HG03280 (cell line): ENCODE measurements around the gene ERFL.
"Not testable (repeated sequence)": the region's sequence is repeated elsewhere in the genome, so short reads cannot be mapped to it uniquely, and the experiment has no call there.

ENCODE experiments used
- ATAC-seq: cut with Tn5 transposase; IDR thresholded peaks from one replicate; pipeline ENCODE4 v1.9.1; 2021; ENCODE audit warnings: mild to moderate bottlenecking, moderate library complexity; ENCODE audit not compliant: unreplicated experiment

Gene ERFL

GRCh38 chr19:41879670-41880328 lies 48.5 kb downstream of the ERFL start:
- no peak for ATAC-seq

GRCh38 chr19:41879080-41879479 lies 49.2 kb downstream of the ERFL start:
- no peak for ATAC-seq

DNA sequence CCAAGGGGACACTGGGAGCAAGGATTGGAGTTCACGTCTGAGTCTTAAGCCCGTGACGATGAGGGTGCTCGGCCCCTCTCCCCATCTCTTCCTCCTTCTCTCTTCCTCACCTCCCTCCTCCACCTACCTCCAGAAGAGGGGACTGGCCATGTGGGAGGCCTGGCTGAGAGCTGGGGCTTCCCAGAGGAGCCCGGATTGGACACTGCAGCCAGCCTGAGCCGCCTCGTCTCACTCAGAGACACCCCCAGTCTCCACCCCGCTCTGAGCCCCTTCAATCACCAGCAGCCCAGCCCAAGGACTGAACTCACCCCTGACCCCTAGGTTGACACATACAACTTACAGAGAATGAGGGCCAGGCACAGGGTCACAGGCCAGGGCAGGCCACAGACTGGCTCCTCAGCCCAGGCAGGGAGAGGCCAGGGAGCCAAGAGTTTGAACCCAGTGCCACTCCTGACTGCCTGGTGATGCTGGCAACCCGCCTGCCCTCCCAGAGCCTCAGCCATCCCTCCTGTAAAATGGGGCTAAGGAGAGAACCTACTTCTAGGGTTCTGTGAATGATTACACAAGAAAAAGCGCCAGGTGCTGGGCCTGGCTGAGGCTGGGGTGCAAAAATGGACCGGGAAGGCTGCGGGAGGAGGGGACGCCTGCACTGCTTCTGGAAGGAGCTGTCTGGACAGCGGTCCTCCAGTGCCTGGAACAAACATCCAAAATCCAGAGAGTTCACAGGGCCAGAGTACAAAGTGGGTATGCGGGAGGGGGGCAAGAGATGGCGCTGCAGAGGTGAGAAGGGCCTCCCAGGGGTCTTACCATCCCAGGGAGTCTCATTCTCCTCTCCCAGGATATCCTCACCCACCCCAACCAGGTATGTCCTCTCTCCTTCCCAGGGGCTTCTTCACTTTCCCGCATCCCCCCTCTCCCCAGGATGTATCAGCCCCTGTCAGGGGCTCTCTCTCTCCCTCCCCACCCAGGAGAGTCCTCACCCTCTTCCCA lies 50.0 kb downstream of the ERFL start:
- ATAC-seq = no peak

DNA sequence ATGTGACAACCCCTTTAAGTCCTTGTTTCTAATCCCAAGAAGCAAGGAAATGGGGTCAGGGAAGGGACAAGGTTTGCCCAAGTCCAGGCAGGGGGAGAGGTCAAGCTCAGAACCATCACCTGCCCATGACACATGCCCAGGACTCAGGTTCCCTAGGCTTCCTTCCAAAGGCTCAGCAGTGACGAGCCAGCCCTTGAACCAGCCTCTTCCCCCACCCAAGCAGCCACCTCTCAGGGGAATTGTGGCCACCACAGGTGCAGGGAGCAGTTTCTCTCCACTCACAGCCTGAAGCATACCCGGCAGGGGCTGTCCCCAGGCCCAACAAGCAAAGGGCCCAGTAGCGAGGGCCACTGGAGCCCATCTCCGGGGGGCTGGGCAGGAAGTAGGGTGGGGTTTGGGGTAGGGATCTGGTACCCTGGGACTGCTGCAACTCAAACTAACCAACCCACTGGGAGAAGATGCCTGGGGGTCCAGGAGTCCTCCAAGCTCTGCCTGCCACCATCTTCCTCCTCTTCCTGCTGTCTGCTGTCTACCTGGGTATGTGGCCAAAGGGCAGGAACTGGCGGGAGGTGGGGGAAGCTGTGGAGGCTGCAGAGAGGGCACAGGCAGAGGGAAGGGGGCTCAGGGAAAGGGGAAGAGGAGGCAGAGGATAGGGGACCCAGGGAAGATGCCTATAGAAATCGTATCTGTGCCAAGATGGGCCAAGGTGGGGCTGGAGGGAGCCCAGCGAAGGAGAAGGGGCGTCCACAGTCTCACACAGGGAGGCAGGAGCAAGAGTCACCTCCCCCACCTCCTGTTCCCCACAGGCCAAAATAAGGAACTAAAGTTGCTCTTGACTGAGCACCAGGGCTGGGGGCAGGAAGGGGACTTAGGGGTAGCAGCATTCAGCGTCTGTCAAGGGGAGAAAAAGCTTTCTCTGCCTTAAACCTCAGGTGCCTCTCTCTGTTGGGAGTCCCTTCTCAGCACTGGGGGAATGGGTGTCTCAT lies 51.1 kb downstream of the ERFL start, which contains the start of gene CD79A:
TSS of gene CD79A (plus strand) at position 433 of the 986 bp plus-strand sequence. CDS start at position 459, 26 bp downstream.
- peak; percentile 55 for ATAC-seq

GRCh38 chr19:41875973-41876372 lies 52.3 kb downstream of the ERFL start:
- ATAC-seq = not testable (repeated sequence)

- ATAC-seq = no peak
Measured at GRCh38 chr19:41872775-41873647, 55.2 kb downstream of the ERFL start.

DNA sequence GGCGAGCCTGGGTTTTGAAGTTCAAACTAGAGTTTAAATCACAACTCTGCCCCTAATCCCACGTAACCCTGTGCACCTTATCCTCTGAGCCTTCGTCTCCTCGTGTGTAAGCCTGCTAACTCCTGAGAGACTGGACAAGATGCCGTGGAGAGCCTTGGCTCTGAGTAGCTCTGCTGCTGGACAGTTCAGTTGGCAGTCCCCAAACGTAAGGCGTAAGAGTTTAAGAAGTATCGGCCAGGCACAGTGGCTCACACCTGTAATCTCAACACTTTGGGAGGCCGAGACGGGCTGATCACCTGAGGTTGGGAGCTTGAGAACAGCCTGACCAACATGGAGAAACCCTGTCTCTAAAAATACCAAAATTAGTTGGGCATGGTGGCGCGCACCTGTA lies 55.9 kb downstream of the ERFL start:
- no peak for ATAC-seq

DNA sequence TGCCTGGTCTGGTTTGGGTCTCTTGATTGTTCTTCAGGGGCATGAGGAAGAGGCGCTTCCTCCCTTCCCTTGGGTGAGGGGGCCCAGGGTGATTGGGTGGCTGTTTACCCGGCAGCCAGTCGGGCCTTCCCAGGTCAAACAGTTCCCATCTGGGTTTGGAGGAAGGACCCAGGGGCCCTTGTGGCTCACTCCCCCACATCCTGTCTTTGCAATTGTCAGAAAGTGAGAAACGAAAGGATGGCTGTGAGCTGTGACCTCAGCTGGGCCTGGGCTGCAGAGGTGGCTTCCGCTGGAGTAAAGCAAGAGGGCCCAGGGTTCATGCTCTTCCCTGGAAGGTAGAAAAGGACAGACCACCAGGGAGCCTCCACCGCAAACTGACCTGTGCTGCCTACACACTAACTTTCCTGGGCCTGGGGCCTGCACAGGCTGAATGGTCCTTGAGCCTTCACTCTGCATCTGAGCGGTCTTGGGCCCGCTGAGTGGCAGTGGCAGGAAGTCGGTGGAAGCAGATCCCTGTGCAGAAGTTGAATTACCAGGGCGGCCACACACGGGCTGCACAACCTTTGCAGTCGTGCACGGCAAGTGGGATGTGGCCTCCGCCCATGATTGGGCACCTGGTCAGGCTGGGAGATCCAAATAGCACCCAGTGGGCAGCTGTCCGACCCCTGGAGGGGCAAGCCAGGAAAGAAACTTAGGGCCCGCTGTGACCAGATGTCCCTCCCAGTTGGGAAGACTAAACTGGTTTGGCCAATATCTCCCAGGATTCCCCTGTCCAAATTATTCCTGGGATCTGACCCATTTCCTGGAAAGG lies 56.5 kb downstream of the ERFL start:
- ATAC-seq = no peak

- ATAC-seq = no peak
Measured at GRCh38 chr19:41870401-41870873, 57.8 kb downstream of the ERFL start.

GRCh38 chr19:41869374-41869955 lies 58.8 kb downstream of the ERFL start:
- no peak for ATAC-seq

DNA sequence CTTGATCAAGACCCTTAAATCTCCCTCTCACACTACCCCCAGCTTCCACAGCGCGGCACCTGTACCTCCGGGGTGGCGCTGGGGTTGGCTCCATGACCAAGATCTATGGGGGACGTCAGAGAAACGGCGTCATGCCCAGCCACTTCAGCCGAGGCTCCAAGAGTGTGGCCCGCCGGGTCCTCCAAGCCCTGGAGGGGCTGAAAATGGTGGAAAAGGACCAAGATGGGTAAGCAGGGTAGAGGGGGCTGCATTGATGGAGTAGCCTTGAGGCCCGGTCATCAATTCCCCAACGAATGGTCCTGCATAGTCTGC lies 59.3 kb downstream of the ERFL start:
- ATAC-seq = no peak

- no peak for ATAC-seq
Measured at GRCh38 chr19:41868120-41868988, 59.9 kb downstream of the ERFL start.

GRCh38 chr19:41866284-41866683 lies 62.0 kb downstream of the ERFL start:
- no peak for ATAC-seq

GRCh38 chr19:41864374-41864773 lies 63.9 kb downstream of the ERFL start:
- no peak for ATAC-seq

DNA sequence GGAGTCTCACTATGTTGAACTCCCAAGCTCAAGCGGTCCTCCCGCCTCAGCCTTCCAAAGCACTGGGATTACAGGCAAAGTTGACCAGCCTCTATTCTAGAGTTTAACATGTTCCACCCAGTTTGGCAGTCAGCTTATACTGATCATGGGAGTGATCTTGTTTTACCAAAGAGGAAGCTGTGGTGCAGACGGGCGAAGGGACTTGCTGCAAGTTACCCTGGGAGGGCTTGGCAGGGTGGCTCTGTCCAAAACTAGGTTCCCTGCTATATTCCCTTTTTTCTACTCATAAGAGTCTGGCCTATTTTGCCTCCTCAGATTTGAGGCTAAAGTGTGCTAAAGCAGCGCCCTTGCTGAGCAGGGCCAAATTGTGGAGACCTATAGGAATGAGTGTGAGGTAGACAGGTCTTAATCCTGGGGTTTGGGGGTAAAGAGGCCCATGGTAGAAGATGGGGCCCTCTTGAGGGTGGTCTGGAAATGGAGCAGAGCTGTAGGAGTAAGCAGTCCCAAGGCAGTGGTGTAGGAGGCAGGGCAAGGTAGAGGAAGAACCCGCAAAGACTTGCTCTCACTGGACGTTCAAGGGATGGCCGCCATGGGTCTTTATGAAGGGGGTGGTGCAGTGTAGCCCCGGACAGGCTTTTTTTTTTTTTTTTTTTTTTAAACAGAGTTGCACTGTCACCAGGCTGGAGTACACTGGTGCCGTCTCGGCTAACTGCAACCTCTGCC lies 64.9 kb downstream of the ERFL start:
- ATAC-seq = no peak

DNA sequence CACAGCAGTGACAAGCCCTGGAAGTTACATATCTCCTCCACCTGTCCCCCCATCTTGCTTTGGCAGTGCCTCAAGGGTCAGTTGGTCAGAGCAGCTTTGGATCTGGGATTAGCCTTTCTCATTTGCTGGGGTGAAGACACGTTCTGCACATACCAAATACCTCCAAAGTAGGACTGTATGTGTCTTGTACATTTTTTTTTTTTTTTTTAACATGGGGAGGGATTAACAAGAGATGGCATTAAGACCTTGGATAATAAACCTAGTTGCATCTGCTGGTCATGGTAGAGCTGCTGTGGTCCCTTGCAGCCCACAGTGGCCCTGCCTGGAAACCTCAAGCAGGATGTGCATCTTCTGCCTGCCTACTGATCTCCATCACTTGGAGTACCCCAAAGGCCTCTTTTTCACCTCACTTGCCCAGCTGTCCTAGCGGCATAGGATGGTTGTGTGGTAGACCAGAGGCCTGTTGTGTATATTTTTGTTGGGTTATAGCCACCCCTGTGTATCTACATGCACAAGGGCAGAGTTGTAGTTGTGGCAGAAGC lies 65.7 kb downstream of the ERFL start:
- no peak for ATAC-seq

DNA sequence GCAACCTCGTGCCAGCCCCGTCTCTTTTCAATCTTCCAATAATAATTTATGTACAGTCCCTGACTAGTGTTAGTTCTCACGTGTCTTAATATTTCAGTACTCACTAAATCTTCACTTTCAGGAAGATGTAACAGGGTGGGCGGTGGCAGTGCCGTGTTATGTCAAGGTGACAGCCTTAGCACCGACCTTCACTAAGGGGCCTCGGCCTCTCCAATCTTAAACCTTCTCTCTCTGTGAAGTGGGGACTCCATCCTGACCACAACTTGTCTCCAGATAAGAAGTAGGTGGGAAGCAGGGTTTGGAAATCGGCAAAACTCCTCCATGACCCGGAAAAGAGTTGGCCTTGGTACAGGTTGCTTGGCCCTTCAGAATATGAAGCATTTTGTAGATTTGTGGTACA lies 66.4 kb downstream of the ERFL start:
- ATAC-seq = no peak
